Subcutaneous adipose tissue (tissue), 4 donors: ENCODE results near the gene SNRNP70. TPM values are rescaled to one million over a fixed set of nuclear protein-coding genes. Genes with fewer than 3 reads are reported as not detected.

Source experiments
- total RNA-seq, 4 donors: library from RNA; depleted of rRNA; stranded (reverse); fragments of >200 nt; gene quantifications; one replicate each; pipeline ENCODE4 v1.1.0, GENCODE V29; 2016
- TF ChIP-seq, protein P1 (sequence below): fragments of 450-650 bp; IDR thresholded peaks from one replicate; pipeline ENCODE4 v1.5.1; 2016; ENCODE audit warnings: low read depth, mild to moderate bottlenecking, control low read depth, antibody characterized with exemption, moderate library complexity

Gene SNRNP70
- total RNA-seq, 4 donors from 2014 or later, result 122 to 164 (median 152) TPM

DNA sequence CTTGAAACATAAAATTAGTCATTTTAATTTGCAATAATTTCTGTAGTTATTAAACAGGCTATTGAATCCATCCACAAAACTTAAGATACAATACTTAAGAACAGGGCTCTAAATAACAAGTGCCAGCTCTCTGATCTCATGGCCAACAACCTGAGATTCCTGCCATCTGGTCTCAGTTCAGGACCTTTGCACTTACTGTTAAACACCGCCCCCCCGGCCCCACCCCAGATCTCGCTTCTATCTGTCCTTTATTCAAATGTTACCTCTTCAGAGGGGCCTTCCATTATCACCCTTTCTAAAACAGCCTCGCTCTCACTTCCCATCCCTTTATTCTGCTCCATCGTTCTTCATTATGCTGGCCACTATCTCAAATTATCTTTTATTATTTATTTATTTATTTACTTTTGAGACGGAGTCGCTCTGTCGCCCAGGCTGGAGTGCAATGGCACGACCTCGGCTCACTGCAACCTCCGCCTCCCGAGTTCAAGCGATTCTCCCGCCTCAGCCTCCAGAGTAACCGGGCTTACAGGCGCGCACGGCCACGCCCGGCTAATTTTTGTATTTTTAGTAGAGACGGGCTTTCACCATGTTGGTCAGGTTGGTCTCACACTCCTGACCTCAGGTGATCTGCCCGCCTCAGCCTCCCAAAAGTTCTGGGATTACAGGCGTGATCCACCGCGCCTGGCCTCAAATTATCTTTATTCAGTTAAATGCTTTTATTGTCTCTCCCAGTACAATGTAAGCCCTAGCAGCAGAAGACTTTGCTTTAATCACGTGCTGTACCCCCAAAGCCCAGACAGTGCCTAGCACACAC, 838 bp upstream of the SNRNP70 start:
- TF ChIP-seq, protein P1, sequence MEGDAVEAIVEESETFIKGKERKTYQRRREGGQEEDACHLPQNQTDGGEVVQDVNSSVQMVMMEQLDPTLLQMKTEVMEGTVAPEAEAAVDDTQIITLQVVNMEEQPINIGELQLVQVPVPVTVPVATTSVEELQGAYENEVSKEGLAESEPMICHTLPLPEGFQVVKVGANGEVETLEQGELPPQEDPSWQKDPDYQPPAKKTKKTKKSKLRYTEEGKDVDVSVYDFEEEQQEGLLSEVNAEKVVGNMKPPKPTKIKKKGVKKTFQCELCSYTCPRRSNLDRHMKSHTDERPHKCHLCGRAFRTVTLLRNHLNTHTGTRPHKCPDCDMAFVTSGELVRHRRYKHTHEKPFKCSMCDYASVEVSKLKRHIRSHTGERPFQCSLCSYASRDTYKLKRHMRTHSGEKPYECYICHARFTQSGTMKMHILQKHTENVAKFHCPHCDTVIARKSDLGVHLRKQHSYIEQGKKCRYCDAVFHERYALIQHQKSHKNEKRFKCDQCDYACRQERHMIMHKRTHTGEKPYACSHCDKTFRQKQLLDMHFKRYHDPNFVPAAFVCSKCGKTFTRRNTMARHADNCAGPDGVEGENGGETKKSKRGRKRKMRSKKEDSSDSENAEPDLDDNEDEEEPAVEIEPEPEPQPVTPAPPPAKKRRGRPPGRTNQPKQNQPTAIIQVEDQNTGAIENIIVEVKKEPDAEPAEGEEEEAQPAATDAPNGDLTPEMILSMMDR, result no peak

- TF ChIP-seq, protein P1, result no peak
Measured at GRCh38 chr19:49085868-49086232, 599 bp downstream of the SNRNP70 start.

- TF ChIP-seq, protein P1, result no peak
Measured at GRCh38 chr19:49086296-49086695, 1.0 kb downstream of the SNRNP70 start.

GRCh38 chr19:49091391-49092038, 6.3 kb downstream of the SNRNP70 start:
- TF ChIP-seq, protein P1, result no peak

GRCh38 chr19:49092686-49093085, 7.4 kb downstream of the SNRNP70 start:
- TF ChIP-seq, protein P1, result no peak

- TF ChIP-seq, protein P1, result no peak
Measured at GRCh38 chr19:49094505-49095482, 9.5 kb downstream of the SNRNP70 start.
